ENCODE results near the gene RFX1.
"Not testable (repeated sequence)": the region's sequence is repeated elsewhere in the genome, so short reads cannot be mapped to it uniquely, and the experiment has no call there.

The RFX1 gene

GRCh38 chr19:13969897-13970296 is 36.2 kb downstream of the RFX1 start:
- TF ChIP-seq CTCF (IDR thresholded peaks at IDR 0.05; ENCODE audit: insufficient read depth, low read depth, low read length, missing control alignments) = no peak
- DNase-seq (ENCODE audit: low read depth) = no peak
- H3K4me3 ChIP-seq (ENCODE audit: low read depth, low read length) = no peak overlapping the region

GRCh38 chr19:13968999-13969398 is 37.1 kb downstream of the RFX1 start:
- no peak for TF ChIP-seq CTCF (IDR thresholded peaks at IDR 0.05; ENCODE audit: insufficient read depth, low read depth, low read length, missing control alignments)
- no peak for DNase-seq (ENCODE audit: low read depth)
- H3K4me3 ChIP-seq (ENCODE audit: low read depth, low read length) = no peak overlapping the region

- no peak for DNase-seq (ENCODE audit: low read depth)
- no peak for TF ChIP-seq CTCF (IDR thresholded peaks at IDR 0.05; ENCODE audit: insufficient read depth, low read depth, low read length, missing control alignments)
- H3K4me3 ChIP-seq (ENCODE audit: low read depth, low read length) = no peak overlapping the region
Measured at GRCh38 chr19:13968383-13968935, 37.7 kb downstream of the RFX1 start.

- H3K4me3 ChIP-seq (ENCODE audit: low read depth, low read length); DNase-seq (ENCODE audit: low read depth): not testable (repeated sequence)
Measured at GRCh38 chr19:13967206-13967605, 38.9 kb downstream of the RFX1 start.

GRCh38 chr19:13966684-13967128 is 39.4 kb downstream of the RFX1 start:
- no peak for DNase-seq (ENCODE audit: low read depth)
- no peak for TF ChIP-seq CTCF (IDR thresholded peaks at IDR 0.05; ENCODE audit: insufficient read depth, low read depth, low read length, missing control alignments)
- no peak overlapping the region for H3K4me3 ChIP-seq (ENCODE audit: low read depth, low read length)

GRCh38 chr19:13965926-13966683 is 40.0 kb downstream of the RFX1 start:
- no peak for DNase-seq (ENCODE audit: low read depth)
- H3K4me3 ChIP-seq (ENCODE audit: low read depth, low read length) = no peak overlapping the region
- no peak for TF ChIP-seq CTCF (IDR thresholded peaks at IDR 0.05; ENCODE audit: insufficient read depth, low read depth, low read length, missing control alignments)

- DNase-seq (ENCODE audit: low read depth) = no peak
- no peak overlapping the region for H3K4me3 ChIP-seq (ENCODE audit: low read depth, low read length)
- no peak for TF ChIP-seq CTCF (IDR thresholded peaks at IDR 0.05; ENCODE audit: insufficient read depth, low read depth, low read length, missing control alignments)
Measured at GRCh38 chr19:13965377-13965896, 40.7 kb downstream of the RFX1 start.

Data from GM12865 (cell line).